ENCODE results near the gene CHL1.

DNA sequence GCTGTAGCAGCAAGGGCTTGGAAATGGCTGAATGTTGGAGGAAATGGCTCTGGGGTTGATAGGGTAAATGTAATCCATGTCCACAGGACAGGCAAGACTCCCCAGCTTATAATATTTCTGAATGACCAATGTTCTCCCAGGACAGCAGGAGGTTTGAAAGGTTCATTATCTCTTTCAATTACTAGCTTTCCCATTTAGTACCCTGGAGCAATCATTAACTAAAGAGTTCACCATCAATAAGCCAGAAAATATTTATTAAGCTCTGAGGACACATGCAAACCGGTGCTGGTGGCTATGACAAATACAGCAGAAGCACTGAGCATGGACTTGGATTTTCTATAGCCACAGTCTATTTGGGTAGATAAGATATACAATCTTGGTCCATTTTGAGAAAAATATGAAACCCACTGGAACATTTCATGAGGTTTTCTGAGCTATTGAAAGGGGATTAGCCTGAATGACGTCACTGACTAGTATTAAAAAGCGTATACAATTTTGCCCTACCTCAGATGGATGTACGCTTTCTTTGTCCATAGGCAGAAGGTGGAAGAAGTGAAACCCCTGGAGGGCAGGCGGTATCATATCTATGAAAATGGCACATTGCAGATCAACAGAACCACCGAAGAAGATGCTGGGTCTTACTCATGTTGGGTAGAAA, 166.2 kb downstream of the CHL1 start:
- TF ChIP-seq, protein P1, sequence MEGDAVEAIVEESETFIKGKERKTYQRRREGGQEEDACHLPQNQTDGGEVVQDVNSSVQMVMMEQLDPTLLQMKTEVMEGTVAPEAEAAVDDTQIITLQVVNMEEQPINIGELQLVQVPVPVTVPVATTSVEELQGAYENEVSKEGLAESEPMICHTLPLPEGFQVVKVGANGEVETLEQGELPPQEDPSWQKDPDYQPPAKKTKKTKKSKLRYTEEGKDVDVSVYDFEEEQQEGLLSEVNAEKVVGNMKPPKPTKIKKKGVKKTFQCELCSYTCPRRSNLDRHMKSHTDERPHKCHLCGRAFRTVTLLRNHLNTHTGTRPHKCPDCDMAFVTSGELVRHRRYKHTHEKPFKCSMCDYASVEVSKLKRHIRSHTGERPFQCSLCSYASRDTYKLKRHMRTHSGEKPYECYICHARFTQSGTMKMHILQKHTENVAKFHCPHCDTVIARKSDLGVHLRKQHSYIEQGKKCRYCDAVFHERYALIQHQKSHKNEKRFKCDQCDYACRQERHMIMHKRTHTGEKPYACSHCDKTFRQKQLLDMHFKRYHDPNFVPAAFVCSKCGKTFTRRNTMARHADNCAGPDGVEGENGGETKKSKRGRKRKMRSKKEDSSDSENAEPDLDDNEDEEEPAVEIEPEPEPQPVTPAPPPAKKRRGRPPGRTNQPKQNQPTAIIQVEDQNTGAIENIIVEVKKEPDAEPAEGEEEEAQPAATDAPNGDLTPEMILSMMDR (IDR thresholded peaks at IDR 0.05): no peak
- no peak for TF ChIP-seq EZH2phosphoT487 (IDR thresholded peaks at IDR 0.05)
